ENCODE measurements around the gene KCNH5. TPM values are rescaled to one million over a fixed set of nuclear protein-coding genes. Genes with fewer than 3 reads are reported as not detected.

KCNH5 gene
- total and polyA plus RNA-seq, 4 donors, result not detected

DNA sequence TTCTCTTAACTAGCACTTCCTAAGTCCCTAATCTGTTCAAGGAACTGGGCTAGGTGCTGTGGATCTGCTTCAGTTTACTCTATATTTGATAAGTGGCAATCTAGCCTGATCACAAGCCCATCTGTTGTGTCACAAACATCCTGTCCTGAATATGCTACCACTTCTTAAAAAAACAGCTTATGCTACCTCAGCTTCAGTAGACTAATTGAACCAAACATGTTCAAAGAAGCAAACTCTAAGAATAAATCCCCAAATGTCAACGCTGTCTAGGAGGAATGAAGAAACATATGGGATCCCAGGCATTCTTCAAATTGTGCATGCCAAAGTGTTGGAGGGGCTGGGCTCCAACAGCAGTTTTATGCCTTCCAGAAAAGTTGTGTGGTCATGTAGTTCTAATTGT lies 10.4 kb upstream of the KCNH5 start (continued):
- TF ChIP-seq, protein P1, sequence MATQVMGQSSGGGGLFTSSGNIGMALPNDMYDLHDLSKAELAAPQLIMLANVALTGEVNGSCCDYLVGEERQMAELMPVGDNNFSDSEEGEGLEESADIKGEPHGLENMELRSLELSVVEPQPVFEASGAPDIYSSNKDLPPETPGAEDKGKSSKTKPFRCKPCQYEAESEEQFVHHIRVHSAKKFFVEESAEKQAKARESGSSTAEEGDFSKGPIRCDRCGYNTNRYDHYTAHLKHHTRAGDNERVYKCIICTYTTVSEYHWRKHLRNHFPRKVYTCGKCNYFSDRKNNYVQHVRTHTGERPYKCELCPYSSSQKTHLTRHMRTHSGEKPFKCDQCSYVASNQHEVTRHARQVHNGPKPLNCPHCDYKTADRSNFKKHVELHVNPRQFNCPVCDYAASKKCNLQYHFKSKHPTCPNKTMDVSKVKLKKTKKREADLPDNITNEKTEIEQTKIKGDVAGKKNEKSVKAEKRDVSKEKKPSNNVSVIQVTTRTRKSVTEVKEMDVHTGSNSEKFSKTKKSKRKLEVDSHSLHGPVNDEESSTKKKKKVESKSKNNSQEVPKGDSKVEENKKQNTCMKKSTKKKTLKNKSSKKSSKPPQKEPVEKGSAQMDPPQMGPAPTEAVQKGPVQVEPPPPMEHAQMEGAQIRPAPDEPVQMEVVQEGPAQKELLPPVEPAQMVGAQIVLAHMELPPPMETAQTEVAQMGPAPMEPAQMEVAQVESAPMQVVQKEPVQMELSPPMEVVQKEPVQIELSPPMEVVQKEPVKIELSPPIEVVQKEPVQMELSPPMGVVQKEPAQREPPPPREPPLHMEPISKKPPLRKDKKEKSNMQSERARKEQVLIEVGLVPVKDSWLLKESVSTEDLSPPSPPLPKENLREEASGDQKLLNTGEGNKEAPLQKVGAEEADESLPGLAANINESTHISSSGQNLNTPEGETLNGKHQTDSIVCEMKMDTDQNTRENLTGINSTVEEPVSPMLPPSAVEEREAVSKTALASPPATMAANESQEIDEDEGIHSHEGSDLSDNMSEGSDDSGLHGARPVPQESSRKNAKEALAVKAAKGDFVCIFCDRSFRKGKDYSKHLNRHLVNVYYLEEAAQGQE (IDR thresholded peaks at IDR 0.05), result no peak
- TF ChIP-seq JUND (IDR thresholded peaks at IDR 0.05) (no peak), HNF4A (conservative IDR thresholded peaks at IDR 0.05) (no peak)

DNA sequence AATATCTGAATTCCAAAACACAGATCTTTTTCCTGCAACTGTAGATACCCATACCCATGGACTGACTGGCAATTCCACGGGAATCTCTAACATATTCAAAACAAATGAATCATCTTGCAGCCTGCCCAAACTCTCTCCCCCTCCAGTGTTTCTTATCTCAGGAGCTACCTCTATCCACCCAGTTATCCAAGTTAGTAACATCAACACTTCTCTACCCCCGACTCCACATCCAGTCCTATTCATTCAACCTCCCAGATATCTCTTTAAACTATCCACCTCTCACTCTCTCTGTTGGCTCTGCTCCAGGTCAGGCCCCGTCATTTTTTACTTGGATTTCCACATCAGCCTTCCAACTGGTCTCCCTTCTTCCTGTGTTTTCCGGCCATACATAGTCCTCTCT lies 6.7 kb upstream of the KCNH5 start:
- DNase-seq (ENCODE audit: low spot score), result no peak
- WGBS, result 53% methylated on average over 4 of the region's 4 CpGs
- no peaks in the 10 kb centered on the region for H3K4me1 ChIP-seq (ENCODE audit: control insufficient read depth in 4 of 4, insufficient read depth in 4 of 4, low read length in 3 of 4)
- H3K27ac ChIP-seq (ENCODE audit: low read depth in 1 of 2, low read length in 2 of 2), result no peak overlapping the region
- TF ChIP-seq HNF4G (IDR thresholded peaks at IDR 0.05) (no peak), SP1 (IDR thresholded peaks at IDR 0.05) (no peak), EGR1 (IDR thresholded peaks at IDR 0.05; ENCODE audit: low read depth in 2 of 2) (no peak)
- no peak overlapping the region for H3K9ac ChIP-seq (ENCODE audit: low read depth in 1 of 2, low read length in 2 of 2)
- H3K27me3 ChIP-seq (ENCODE audit: control insufficient read depth in 4 of 4, insufficient read depth in 4 of 4, low read length in 3 of 4), result peaks cover 0 to 6% (median 0%) of the 10 kb centered on the region in 4 donors
- H3K9me3 ChIP-seq (ENCODE audit: control insufficient read depth in 4 of 4, low read length in 3 of 4), result no peaks in the 10 kb centered on the region
- no peak overlapping the region for H3K4me3 ChIP-seq (ENCODE audit: low read depth in 1 of 3, low read length in 3 of 3)
- no peaks in the 10 kb centered on the region for H3K36me3 ChIP-seq (ENCODE audit: control insufficient read depth in 4 of 4, insufficient read depth in 3 of 4, low read depth in 1 of 4, low read length in 3 of 4)

DNA sequence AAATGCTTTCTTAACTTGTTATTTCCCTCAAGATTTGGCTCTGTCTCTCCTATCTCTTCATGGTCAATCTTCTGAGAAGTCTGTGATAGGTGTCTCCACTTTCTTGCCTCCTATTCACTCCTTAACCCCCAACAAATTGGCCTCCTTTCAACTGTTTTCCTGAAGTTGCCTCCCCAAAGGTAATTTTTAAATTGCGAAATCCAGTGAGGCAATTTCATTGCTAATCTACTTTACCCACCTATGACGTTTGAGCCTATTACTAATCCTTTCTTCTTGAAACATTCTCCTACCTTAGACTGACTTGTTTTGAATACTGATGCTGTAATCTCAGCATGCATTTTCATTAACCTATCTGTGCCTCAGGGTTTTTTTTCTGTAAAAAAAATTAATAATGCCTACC lies 6.0 kb upstream of the KCNH5 start:
- Histone ChIP-seq H3K9ac (ENCODE audit: low read depth in 1 of 2, low read length in 2 of 2) (no peak overlapping the region), H3K4me1 (ENCODE audit: control insufficient read depth in 4 of 4, insufficient read depth in 4 of 4, low read length in 3 of 4) (no peaks in the 10 kb centered on the region), H3K9me3 (ENCODE audit: control insufficient read depth in 4 of 4, low read length in 3 of 4) (no peaks in the 10 kb centered on the region), H3K27ac (ENCODE audit: low read depth in 1 of 2, low read length in 2 of 2) (no peak overlapping the region), H3K36me3 (ENCODE audit: control insufficient read depth in 4 of 4, insufficient read depth in 3 of 4, low read depth in 1 of 4, low read length in 3 of 4) (no peaks in the 10 kb centered on the region), H3K4me3 (ENCODE audit: low read depth in 1 of 3, low read length in 3 of 3) (no peak overlapping the region), H3K27me3 (ENCODE audit: control insufficient read depth in 4 of 4, insufficient read depth in 4 of 4, low read length in 3 of 4) (peaks cover 0 to 7% (median 4%) of the 10 kb centered on the region in 4 donors)
- WGBS, result 64% methylated on average over 2 of the region's 2 CpGs
- TF ChIP-seq, protein P2, sequence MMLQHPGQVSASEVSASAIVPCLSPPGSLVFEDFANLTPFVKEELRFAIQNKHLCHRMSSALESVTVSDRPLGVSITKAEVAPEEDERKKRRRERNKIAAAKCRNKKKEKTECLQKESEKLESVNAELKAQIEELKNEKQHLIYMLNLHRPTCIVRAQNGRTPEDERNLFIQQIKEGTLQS (IDR thresholded peaks at IDR 0.05), result no peak
- TF ChIP-seq, protein P1 (IDR thresholded peaks at IDR 0.05), result no peak
- TF ChIP-seq EGR1 (IDR thresholded peaks at IDR 0.05; ENCODE audit: low read depth in 2 of 2) (no peak), JUND (IDR thresholded peaks at IDR 0.05) (no peak), SP1 (IDR thresholded peaks at IDR 0.05) (no peak), FOXA1 (IDR thresholded peaks at IDR 0.05) (no peak), TAF1 (conservative IDR thresholded peaks at IDR 0.05) (no peak), HNF4G (IDR thresholded peaks at IDR 0.05) (no peak), GABPA (IDR thresholded peaks at IDR 0.05 in 1 of 2, conservative IDR thresholded peaks at IDR 0.05 in 1 of 2) (no peak), YY1 (IDR thresholded peaks at IDR 0.05) (no peak), HNF4A (conservative IDR thresholded peaks at IDR 0.05) (no peak), RXRA (IDR thresholded peaks at IDR 0.05) (no peak)
- TF ChIP-seq, protein P3, sequence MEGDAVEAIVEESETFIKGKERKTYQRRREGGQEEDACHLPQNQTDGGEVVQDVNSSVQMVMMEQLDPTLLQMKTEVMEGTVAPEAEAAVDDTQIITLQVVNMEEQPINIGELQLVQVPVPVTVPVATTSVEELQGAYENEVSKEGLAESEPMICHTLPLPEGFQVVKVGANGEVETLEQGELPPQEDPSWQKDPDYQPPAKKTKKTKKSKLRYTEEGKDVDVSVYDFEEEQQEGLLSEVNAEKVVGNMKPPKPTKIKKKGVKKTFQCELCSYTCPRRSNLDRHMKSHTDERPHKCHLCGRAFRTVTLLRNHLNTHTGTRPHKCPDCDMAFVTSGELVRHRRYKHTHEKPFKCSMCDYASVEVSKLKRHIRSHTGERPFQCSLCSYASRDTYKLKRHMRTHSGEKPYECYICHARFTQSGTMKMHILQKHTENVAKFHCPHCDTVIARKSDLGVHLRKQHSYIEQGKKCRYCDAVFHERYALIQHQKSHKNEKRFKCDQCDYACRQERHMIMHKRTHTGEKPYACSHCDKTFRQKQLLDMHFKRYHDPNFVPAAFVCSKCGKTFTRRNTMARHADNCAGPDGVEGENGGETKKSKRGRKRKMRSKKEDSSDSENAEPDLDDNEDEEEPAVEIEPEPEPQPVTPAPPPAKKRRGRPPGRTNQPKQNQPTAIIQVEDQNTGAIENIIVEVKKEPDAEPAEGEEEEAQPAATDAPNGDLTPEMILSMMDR (IDR thresholded peaks at IDR 0.05; ENCODE audit: low read depth, low read length, missing input control), result no peak
- TF ChIP-seq, protein P4, sequence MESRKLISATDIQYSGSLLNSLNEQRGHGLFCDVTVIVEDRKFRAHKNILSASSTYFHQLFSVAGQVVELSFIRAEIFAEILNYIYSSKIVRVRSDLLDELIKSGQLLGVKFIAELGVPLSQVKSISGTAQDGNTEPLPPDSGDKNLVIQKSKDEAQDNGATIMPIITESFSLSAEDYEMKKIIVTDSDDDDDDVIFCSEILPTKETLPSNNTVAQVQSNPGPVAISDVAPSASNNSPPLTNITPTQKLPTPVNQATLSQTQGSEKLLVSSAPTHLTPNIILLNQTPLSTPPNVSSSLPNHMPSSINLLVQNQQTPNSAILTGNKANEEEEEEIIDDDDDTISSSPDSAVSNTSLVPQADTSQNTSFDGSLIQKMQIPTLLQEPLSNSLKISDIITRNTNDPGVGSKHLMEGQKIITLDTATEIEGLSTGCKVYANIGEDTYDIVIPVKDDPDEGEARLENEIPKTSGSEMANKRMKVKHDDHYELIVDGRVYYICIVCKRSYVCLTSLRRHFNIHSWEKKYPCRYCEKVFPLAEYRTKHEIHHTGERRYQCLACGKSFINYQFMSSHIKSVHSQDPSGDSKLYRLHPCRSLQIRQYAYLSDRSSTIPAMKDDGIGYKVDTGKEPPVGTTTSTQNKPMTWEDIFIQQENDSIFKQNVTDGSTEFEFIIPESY (IDR thresholded peaks at IDR 0.05), result no peak
- TF ChIP-seq, protein P5, sequence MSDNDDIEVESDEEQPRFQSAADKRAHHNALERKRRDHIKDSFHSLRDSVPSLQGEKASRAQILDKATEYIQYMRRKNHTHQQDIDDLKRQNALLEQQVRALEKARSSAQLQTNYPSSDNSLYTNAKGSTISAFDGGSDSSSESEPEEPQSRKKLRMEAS (IDR thresholded peaks at IDR 0.05), result no peak
- no peak for DNase-seq (ENCODE audit: low spot score)

All from liver (tissue), 9 donors.